ENCODE measurements around the gene RBM11. TPM values are rescaled to one million over a fixed set of nuclear protein-coding genes. Genes with fewer than 3 reads are reported as not detected.

RBM11 gene
- total and polyA plus RNA-seq, 2 donors (not counting 3 experiments of a cell fraction or from before 2014, with no cell fraction given) = not detected

GRCh38 chr21:14262039-14262438 is 46.1 kb downstream of the RBM11 start:
- POLR2A ChIA-PET = no interaction called here
- dilution Hi-C loops (cut with MboI; ENCODE audit: extremely low pct_ligation_motif_present, low sequenced_read_pairs) (no loop called here), intact Hi-C loops (cut with micrococcal nuclease) (no loop called here)
- no peaks in the 10 kb centered on the region for H3K4me1 ChIP-seq (ENCODE audit: control insufficient read depth, extremely low read depth, insufficient read depth, low read length)
- no TSS peak for BruUV-seq (replicated peaks)
- no peak for TF ChIP-seq GATA2 (IDR thresholded peaks at IDR 0.05; ENCODE audit: insufficient read depth, insufficient read length, low read depth, low read length)
- no peak for TF ChIP-seq EZH2 (IDR thresholded peaks at IDR 0.05; ENCODE audit: borderline replicate concordance, low read depth, low read length, severe bottlenecking)
- TF ChIP-seq MYC (IDR thresholded peaks at IDR 0.05; ENCODE audit: low read depth, low read length) = no peak
- TF ChIP-seq JUN (IDR thresholded peaks at IDR 0.05; ENCODE audit: borderline replicate concordance, insufficient read depth, insufficient read length, low read depth) = no peak
- TF ChIP-seq POLR2AphosphoS5 (IDR thresholded peaks at IDR 0.05; ENCODE audit: insufficient read depth, low read depth, low read length) = no peak
- no peak for TF ChIP-seq MAX (IDR thresholded peaks at IDR 0.05; ENCODE audit: insufficient read depth, insufficient read length)
- TF ChIP-seq CTCF (IDR thresholded peaks at IDR 0.05; ENCODE audit: extremely low read depth in 1 of 2, insufficient read depth in 1 of 2, low read depth in 1 of 2, low read length in 2 of 2) = no peak
- TF ChIP-seq POLR2A (IDR thresholded peaks at IDR 0.05; ENCODE audit: low read depth, low read length) = no peak
- TF ChIP-seq FOS (IDR thresholded peaks at IDR 0.05; ENCODE audit: borderline replicate concordance, insufficient read depth, low read length) = no peak
- CTCF ChIA-PET = no interaction called here
- H3K4me3 ChIP-seq (replicated peaks in 1 of 3; ENCODE audit: insufficient read depth in 1 of 3, low read depth in 1 of 3, low read length in 3 of 3) = no peak overlapping the region
- peaks cover 0 to 1% of the 10 kb centered on the region in 2 experiments for H3K27me3 ChIP-seq (ENCODE audit: control insufficient read depth in 2 of 2, insufficient read depth in 2 of 2, low read length in 2 of 2)
- no peak overlapping the region for H3K27ac ChIP-seq (ENCODE audit: insufficient read depth, low read depth, low read length)
- no peaks in the 10 kb centered on the region for H3K9me1 ChIP-seq (replicated peaks; ENCODE audit: control insufficient read depth, extremely low read depth, insufficient read depth, low read length)
- no peak overlapping the region for H2AFZ ChIP-seq (ENCODE audit: low read depth, low read length)
- DNase-seq (ENCODE audit: low read depth, low spot score) (no peak), FAIRE-seq (no peak)
- H3K79me2 ChIP-seq (ENCODE audit: control insufficient read depth, insufficient read depth, low read length) = no peaks in the 10 kb centered on the region
- no peaks in the 10 kb centered on the region for H4K20me1 ChIP-seq (replicated peaks; ENCODE audit: control insufficient read depth, extremely low read depth, insufficient read depth, low read length)
- H3K9me3 ChIP-seq (replicated peaks; ENCODE audit: control insufficient read depth, insufficient read depth, low read length) = no peaks in the 10 kb centered on the region
- H3K36me3 ChIP-seq (ENCODE audit: control insufficient read depth in 2 of 2, extremely low read depth in 1 of 2, insufficient read depth in 2 of 2, low read length in 2 of 2) = no peaks in the 10 kb centered on the region
- H3K4me2 ChIP-seq (ENCODE audit: insufficient read depth, low read length) = no peak overlapping the region
- no peak overlapping the region for H3K9ac ChIP-seq (replicated peaks; ENCODE audit: extremely low read depth, insufficient read depth, low read length)
